ENCODE data around the gene DSCAM.

The DSCAM gene

GRCh38 chr21:40546647-40547046 is 300.3 kb downstream of the DSCAM start:
- no peak overlapping the region for H3K9ac ChIP-seq (ENCODE audit: low read length)
- no peak overlapping the region for H3K27ac ChIP-seq (ENCODE audit: low read depth, low read length)
- no peak overlapping the region for H3K4me2 ChIP-seq (ENCODE audit: low read depth, low read length, poor library complexity, severe bottlenecking)
- H3K4me3 ChIP-seq (ENCODE audit: insufficient read depth, low read length, poor library complexity, severe bottlenecking) = no peak overlapping the region
- no peaks in the 10 kb centered on the region for H3K9me3 ChIP-seq (ENCODE audit: insufficient read depth, low read length)
- no peaks in the 10 kb centered on the region for H3K79me2 ChIP-seq (ENCODE audit: insufficient read depth, low read length)
- no peaks in the 10 kb centered on the region for H4K20me1 ChIP-seq (ENCODE audit: low read depth, low read length)
- no peaks in the 10 kb centered on the region for H3K9me2 ChIP-seq (replicated peaks; ENCODE audit: insufficient read depth, low read length)
- no peak for TF ChIP-seq EZH2phosphoT487 (conservative IDR thresholded peaks at IDR 0.05; ENCODE audit: low read length)
- TF ChIP-seq CTCF (IDR thresholded peaks at IDR 0.05; ENCODE audit: insufficient read depth, low read length, poor library complexity, severe bottlenecking) = no peak
- H3K36me3 ChIP-seq (ENCODE audit: low read length) = no peaks in the 10 kb centered on the region
- no peak overlapping the region for H2AFZ ChIP-seq (ENCODE audit: low read depth, low read length, severe bottlenecking)
- H3F3A ChIP-seq (ENCODE audit: insufficient read depth) = no peaks in the 10 kb centered on the region
- no peaks in the 10 kb centered on the region for H3K27me3 ChIP-seq (ENCODE audit: low read length)

GRCh38 chr21:40540216-40540615 is 306.7 kb downstream of the DSCAM start:
- no peaks in the 10 kb centered on the region for H3K9me3 ChIP-seq (ENCODE audit: insufficient read depth, low read length)
- H3K4me3 ChIP-seq (ENCODE audit: insufficient read depth, low read length, poor library complexity, severe bottlenecking) = no peak overlapping the region
- H4K20me1 ChIP-seq (ENCODE audit: low read depth, low read length) = no peaks in the 10 kb centered on the region
- H3K9ac ChIP-seq (ENCODE audit: low read length) = no peak overlapping the region
- H3K79me2 ChIP-seq (ENCODE audit: insufficient read depth, low read length) = no peaks in the 10 kb centered on the region
- no peaks in the 10 kb centered on the region for H3K36me3 ChIP-seq (ENCODE audit: low read length)
- TF ChIP-seq CTCF (IDR thresholded peaks at IDR 0.05; ENCODE audit: insufficient read depth, low read length, poor library complexity, severe bottlenecking) (no peak), EZH2phosphoT487 (conservative IDR thresholded peaks at IDR 0.05; ENCODE audit: low read length) (no peak)
- no peak overlapping the region for H3K4me2 ChIP-seq (ENCODE audit: low read depth, low read length, poor library complexity, severe bottlenecking)
- no peaks in the 10 kb centered on the region for H3K27me3 ChIP-seq (ENCODE audit: low read length)
- H3K27ac ChIP-seq (ENCODE audit: low read depth, low read length) = no peak overlapping the region
- no peaks in the 10 kb centered on the region for H3F3A ChIP-seq (ENCODE audit: insufficient read depth)
- H3K9me2 ChIP-seq (replicated peaks; ENCODE audit: insufficient read depth, low read length) = 0 out of 2 replicates have a peak, but pooled peaks cover 4% of the 10 kb centered on the region
- H2AFZ ChIP-seq (ENCODE audit: low read depth, low read length, severe bottlenecking) = no peak overlapping the region

GRCh38 chr21:40534886-40535285 is 312.1 kb downstream of the DSCAM start:
- no peak overlapping the region for H3K4me2 ChIP-seq (ENCODE audit: low read depth, low read length, poor library complexity, severe bottlenecking)
- H3K9ac ChIP-seq (ENCODE audit: low read length) = no peak overlapping the region
- H3F3A ChIP-seq (ENCODE audit: insufficient read depth) = no peaks in the 10 kb centered on the region
- H3K9me3 ChIP-seq (ENCODE audit: insufficient read depth, low read length) = no peaks in the 10 kb centered on the region
- no peaks in the 10 kb centered on the region for H3K27me3 ChIP-seq (ENCODE audit: low read length)
- H3K27ac ChIP-seq (ENCODE audit: low read depth, low read length) = no peak overlapping the region
- H3K4me3 ChIP-seq (ENCODE audit: insufficient read depth, low read length, poor library complexity, severe bottlenecking) = no peak overlapping the region
- no peaks in the 10 kb centered on the region for H3K9me2 ChIP-seq (replicated peaks; ENCODE audit: insufficient read depth, low read length)
- H4K20me1 ChIP-seq (ENCODE audit: low read depth, low read length) = no peaks in the 10 kb centered on the region
- TF ChIP-seq EZH2phosphoT487 (conservative IDR thresholded peaks at IDR 0.05; ENCODE audit: low read length) (no peak), CTCF (IDR thresholded peaks at IDR 0.05; ENCODE audit: insufficient read depth, low read length, poor library complexity, severe bottlenecking) (no peak)
- H2AFZ ChIP-seq (ENCODE audit: low read depth, low read length, severe bottlenecking) = no peak overlapping the region
- H3K36me3 ChIP-seq (ENCODE audit: low read length) = no peaks in the 10 kb centered on the region
- no peaks in the 10 kb centered on the region for H3K79me2 ChIP-seq (ENCODE audit: insufficient read depth, low read length)

Data from SU-DHL-6 (cell line).